ENCODE measurements around the gene THAP8.
"Not testable (repeated sequence)": the region's sequence is repeated elsewhere in the genome, so short reads cannot be mapped to it uniquely, and the experiment has no call there.

DNA sequence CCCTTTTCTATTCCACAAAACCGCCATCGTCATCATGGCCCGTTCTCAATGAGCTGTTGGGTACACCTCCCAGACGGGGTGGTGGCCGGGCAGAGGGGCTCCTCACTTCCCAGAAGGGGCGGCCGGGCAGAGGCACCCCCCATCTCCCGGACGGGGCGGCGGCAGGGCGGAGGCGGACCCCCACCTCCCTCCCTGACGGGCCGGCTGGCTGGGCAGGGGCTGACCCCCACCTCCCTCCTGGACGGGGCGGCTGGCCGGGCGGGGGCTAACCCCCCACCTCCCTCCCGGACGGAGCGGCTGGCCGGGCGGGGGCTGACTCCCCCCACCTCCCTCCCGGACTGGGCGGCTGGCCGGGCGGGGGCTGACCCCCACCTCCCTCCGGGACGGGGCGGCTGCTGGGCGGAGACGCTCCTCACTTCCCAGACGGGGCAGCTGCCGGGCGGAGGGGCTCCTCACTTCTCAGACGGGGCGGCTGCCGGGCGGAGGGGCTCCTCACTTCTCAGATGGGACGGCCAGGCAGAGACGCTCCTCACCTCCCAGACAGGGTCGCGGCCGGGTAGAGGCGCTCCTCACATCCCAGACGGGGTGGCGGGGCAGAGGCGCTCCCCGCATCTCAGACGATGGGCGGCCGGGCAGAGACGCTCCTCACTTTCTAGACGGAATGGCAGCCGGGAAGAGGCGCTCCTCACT is 14.9 kb upstream of the THAP8 start:
- TF ChIP-seq, protein P1, sequence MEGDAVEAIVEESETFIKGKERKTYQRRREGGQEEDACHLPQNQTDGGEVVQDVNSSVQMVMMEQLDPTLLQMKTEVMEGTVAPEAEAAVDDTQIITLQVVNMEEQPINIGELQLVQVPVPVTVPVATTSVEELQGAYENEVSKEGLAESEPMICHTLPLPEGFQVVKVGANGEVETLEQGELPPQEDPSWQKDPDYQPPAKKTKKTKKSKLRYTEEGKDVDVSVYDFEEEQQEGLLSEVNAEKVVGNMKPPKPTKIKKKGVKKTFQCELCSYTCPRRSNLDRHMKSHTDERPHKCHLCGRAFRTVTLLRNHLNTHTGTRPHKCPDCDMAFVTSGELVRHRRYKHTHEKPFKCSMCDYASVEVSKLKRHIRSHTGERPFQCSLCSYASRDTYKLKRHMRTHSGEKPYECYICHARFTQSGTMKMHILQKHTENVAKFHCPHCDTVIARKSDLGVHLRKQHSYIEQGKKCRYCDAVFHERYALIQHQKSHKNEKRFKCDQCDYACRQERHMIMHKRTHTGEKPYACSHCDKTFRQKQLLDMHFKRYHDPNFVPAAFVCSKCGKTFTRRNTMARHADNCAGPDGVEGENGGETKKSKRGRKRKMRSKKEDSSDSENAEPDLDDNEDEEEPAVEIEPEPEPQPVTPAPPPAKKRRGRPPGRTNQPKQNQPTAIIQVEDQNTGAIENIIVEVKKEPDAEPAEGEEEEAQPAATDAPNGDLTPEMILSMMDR (IDR thresholded peaks at IDR 0.05): not testable (repeated sequence)
- TF ChIP-seq POLR2A (IDR thresholded peaks at IDR 0.05): not testable (repeated sequence)

Data from uterus (tissue), 2 donors.